DOHH2 (cell line): ENCODE results near the gene PSD4.

Experiments
- H3F3A ChIP-seq: fragments of 200-600 bp; sonication (generic), shearing (Covaris generic); 2 replicates; pipeline ENCODE4 v1.6.0; 2016; ENCODE audit warnings: antibody characterized with exemption, mild to moderate bottlenecking; ENCODE audit not compliant: control insufficient read depth, insufficient read depth
- H3K27ac ChIP-seq: fragments of 200-600 bp; sonication (generic); 2 replicates; pipeline ENCODE4 v1.5.1; 2014; ENCODE audit warnings: low read depth, mild to moderate bottlenecking, low read length, moderate library complexity
- H3K27me3 ChIP-seq: fragments of 200-600 bp; sonication (generic); 2 replicates; pipeline ENCODE4 v1.6.1; 2014; ENCODE audit warnings: mild to moderate bottlenecking, low read length, mixed read lengths; ENCODE audit not compliant: control insufficient read depth
- H3K36me3 ChIP-seq: fragments of 200-600 bp; sonication (generic); 2 replicates; pipeline ENCODE4 v1.6.1; 2014; ENCODE audit warnings: mild to moderate bottlenecking, low read length, moderate library complexity, mixed read lengths; ENCODE audit not compliant: control insufficient read depth
- H3K4me1 ChIP-seq: fragments of 200-600 bp; sonication (generic); 2 replicates; pipeline ENCODE4 v1.6.1; 2014; ENCODE audit warnings: mild to moderate bottlenecking, low read length, mixed read lengths; ENCODE audit not compliant: control insufficient read depth
- H3K4me2 ChIP-seq: fragments of 200-600 bp; sonication (generic); 2 replicates; pipeline ENCODE4 v1.6.0; 2014; ENCODE audit warnings: mild to moderate bottlenecking, low read length, moderate library complexity
- H3K4me3 ChIP-seq: fragments of 200-600 bp; sonication (generic); 2 replicates; pipeline ENCODE4 v1.5.1; 2014; ENCODE audit warnings: mild to moderate bottlenecking, low read length, mixed read lengths
- H3K79me2 ChIP-seq: fragments of 200-600 bp; sonication (generic); 2 replicates; pipeline ENCODE4 v1.6.1; 2014; ENCODE audit warnings: mild to moderate bottlenecking, low read length, mixed read lengths; ENCODE audit not compliant: control insufficient read depth
- H3K9me2 ChIP-seq: fragments of 200-600 bp; sonication (generic); replicated peaks from 2 replicates; pipeline ENCODE4 v1.6.1; 2014; ENCODE audit warnings: mild to moderate bottlenecking, low read length, mixed read lengths; ENCODE audit not compliant: control insufficient read depth
- H3K9me3 ChIP-seq: fragments of 200-600 bp; sonication (generic); 2 replicates; pipeline ENCODE4 v1.6.1; 2014; ENCODE audit warnings: antibody characterized with exemption, low read length, mixed read lengths; ENCODE audit not compliant: control insufficient read depth, insufficient read depth
- H4K20me1 ChIP-seq: fragments of 200-600 bp; sonication (generic); 2 replicates; pipeline ENCODE4 v1.6.0; 2014; ENCODE audit warnings: low read depth, mild to moderate bottlenecking, antibody characterized with exemption, low read length, moderate library complexity; ENCODE audit not compliant: control insufficient read depth, insufficient read depth
- CTCF ChIP-seq: fragments of 200-600 bp; sonication (generic); IDR thresholded peaks from one replicate; pipeline ENCODE4 v1.5.1; 2014; ENCODE audit warnings: antibody characterized with exemption, mild to moderate bottlenecking, low read depth, low read length; ENCODE audit not compliant: poor library complexity, severe bottlenecking
- EZH2phosphoT487 ChIP-seq: fragments of 200-600 bp; sonication (generic); IDR thresholded peaks from 2 replicates; pipeline ENCODE4 v1.6.1; 2017; ENCODE audit warnings: borderline replicate concordance, mild to moderate bottlenecking, antibody characterized with exemption, low read length, moderate library complexity, mixed read lengths

The PSD4 gene

GRCh38 chr2:113214141-113214540 is 40.4 kb downstream of the PSD4 start:
- Histone ChIP-seq H3F3A (no peaks in the 10 kb centered on the region), H3K9me2 (no peaks in the 10 kb centered on the region), H3K9me3 (no peaks in the 10 kb centered on the region), H3K4me3 (no peak overlapping the region), H4K20me1 (no peaks in the 10 kb centered on the region), H3K27me3 (peaks cover 11% of the 10 kb centered on the region), H3K4me1 (peaks cover 8% of the 10 kb centered on the region), H3K36me3 (no peaks in the 10 kb centered on the region), H3K79me2 (no peaks in the 10 kb centered on the region), H3K27ac (no peak overlapping the region), H3K4me2 (no peak overlapping the region)
- TF ChIP-seq CTCF, result no peak
- no peak for TF ChIP-seq EZH2phosphoT487

GRCh38 chr2:113215056-113215455 is 41.3 kb downstream of the PSD4 start:
- H3K27me3 ChIP-seq, result peaks cover 11% of the 10 kb centered on the region
- H3K9me3 ChIP-seq, result no peaks in the 10 kb centered on the region
- H3K4me3 ChIP-seq, result no peak overlapping the region
- no peaks in the 10 kb centered on the region for H3K79me2 ChIP-seq
- H3K4me2 ChIP-seq, result no peak overlapping the region
- no peaks in the 10 kb centered on the region for H3K36me3 ChIP-seq
- H4K20me1 ChIP-seq, result no peaks in the 10 kb centered on the region
- H3K27ac ChIP-seq, result no peak overlapping the region
- TF ChIP-seq EZH2phosphoT487 (no peak), CTCF (no peak)
- H3F3A ChIP-seq, result no peaks in the 10 kb centered on the region
- no peaks in the 10 kb centered on the region for H3K9me2 ChIP-seq
- peaks cover 8% of the 10 kb centered on the region for H3K4me1 ChIP-seq

- no peak overlapping the region for H3K4me3 ChIP-seq
- no peaks in the 10 kb centered on the region for H3K9me2 ChIP-seq
- TF ChIP-seq CTCF (no peak), EZH2phosphoT487 (no peak)
- H3K36me3 ChIP-seq, result no peaks in the 10 kb centered on the region
- H3K9me3 ChIP-seq, result no peaks in the 10 kb centered on the region
- H3K79me2 ChIP-seq, result no peaks in the 10 kb centered on the region
- peaks cover 8% of the 10 kb centered on the region for H3K4me1 ChIP-seq
- H3F3A ChIP-seq, result no peaks in the 10 kb centered on the region
- no peaks in the 10 kb centered on the region for H4K20me1 ChIP-seq
- H3K4me2 ChIP-seq, result no peak overlapping the region
- H3K27me3 ChIP-seq, result peaks cover 16% of the 10 kb centered on the region
- H3K27ac ChIP-seq, result no peak overlapping the region
Measured at GRCh38 chr2:113216321-113216720, 42.5 kb downstream of the PSD4 start.
